ENCODE data around the gene METTL16.

METTL16 gene

GRCh38 chr17:2369551-2370210 lies 142.0 kb downstream of the METTL16 start:
- no peaks in the 10 kb centered on the region for H3K9me3 Mint-ChIP-seq
- no peak overlapping the region for H3K4me3 Mint-ChIP-seq
- H3K4me1 Mint-ChIP-seq (ENCODE audit: low read depth): no peaks in the 10 kb centered on the region
- peaks cover 4% of the 10 kb centered on the region for H3K36me3 Mint-ChIP-seq (ENCODE audit: low read depth)
- no peaks in the 10 kb centered on the region for H3K27me3 Mint-ChIP-seq
- H3K27ac Mint-ChIP-seq: no peak overlapping the region

- H3K36me3 Mint-ChIP-seq (ENCODE audit: low read depth): peaks cover 4% of the 10 kb centered on the region
- no peaks in the 10 kb centered on the region for H3K9me3 Mint-ChIP-seq
- no peaks in the 10 kb centered on the region for H3K4me1 Mint-ChIP-seq (ENCODE audit: low read depth)
- H3K4me3 Mint-ChIP-seq: no peak overlapping the region
- H3K27ac Mint-ChIP-seq: no peak overlapping the region
- H3K27me3 Mint-ChIP-seq: no peaks in the 10 kb centered on the region
Observed at GRCh38 chr17:2369039-2369438, 142.6 kb downstream of the METTL16 start.

DNA sequence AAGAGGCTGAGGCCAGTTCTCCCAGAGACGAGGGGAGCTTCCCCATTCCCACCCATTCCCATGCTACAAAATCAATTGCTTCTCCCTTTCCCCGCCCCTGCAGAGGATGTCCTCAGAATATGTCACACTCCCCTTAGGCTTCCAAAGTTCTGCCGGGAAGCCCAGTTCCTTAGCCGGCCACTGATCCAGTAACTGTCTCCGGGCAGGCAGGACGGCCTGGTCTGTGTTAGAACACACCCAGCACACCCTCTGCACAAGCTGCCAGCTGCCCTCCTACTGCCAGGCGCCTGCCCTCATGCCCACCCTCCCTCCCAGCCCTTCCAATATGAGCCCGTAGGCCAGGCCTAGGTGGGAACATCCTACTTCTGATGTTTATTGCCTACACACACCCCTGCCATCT lies 143.3 kb downstream of the METTL16 start:
- H3K27me3 Mint-ChIP-seq: no peaks in the 10 kb centered on the region
- H3K27ac Mint-ChIP-seq: no peak overlapping the region
- peaks cover 4% of the 10 kb centered on the region for H3K36me3 Mint-ChIP-seq (ENCODE audit: low read depth)
- H3K9me3 Mint-ChIP-seq: no peaks in the 10 kb centered on the region
- H3K4me3 Mint-ChIP-seq: no peak overlapping the region
- H3K4me1 Mint-ChIP-seq (ENCODE audit: low read depth): no peaks in the 10 kb centered on the region

DNA sequence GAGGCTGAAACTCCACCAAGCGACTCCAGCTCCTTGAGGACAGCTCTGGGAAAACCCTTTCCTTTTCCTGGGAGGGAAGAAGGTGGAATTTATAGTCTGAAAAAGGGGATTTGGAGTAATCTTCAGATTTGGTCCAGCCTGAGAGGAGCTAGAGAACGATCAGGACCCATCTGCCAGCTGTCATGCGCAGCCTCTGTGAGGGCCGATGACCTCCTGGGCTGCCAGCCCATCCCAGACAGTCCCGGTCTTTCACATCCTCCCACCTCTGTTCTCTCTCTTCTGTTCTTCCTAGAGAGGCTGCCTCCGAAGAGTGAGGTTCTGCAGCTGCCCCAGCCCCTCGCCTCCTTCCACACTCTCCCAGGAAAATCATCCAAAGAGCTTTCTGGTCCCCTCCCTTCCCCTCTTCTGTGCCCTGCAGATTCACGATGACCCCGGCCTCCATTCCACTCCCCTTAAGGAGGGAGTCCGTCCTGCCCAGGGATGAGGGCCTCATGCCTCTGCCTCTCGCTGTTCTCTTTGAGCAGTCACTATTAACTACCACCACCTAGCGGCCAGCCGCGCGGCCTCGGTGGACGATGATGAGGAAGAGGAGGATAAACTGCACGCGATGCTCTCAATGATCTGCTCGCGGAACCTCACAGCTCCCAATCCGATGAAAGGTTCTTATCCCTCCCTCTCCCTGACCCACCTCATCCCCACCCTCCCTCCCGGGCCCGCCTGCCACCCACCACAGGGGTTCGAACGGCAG lies 144.8 kb downstream of the METTL16 start:
- no peak overlapping the region for H3K4me3 Mint-ChIP-seq
- no peaks in the 10 kb centered on the region for H3K27me3 Mint-ChIP-seq
- no peak overlapping the region for H3K27ac Mint-ChIP-seq
- no peaks in the 10 kb centered on the region for H3K9me3 Mint-ChIP-seq
- no peaks in the 10 kb centered on the region for H3K4me1 Mint-ChIP-seq (ENCODE audit: low read depth)
- peaks cover 7% of the 10 kb centered on the region for H3K36me3 Mint-ChIP-seq (ENCODE audit: low read depth)

All from stimulated activated naive CD8-positive, alpha-beta T cell treated with anti-CD3 and anti-CD28 coated beads, Interleukin-15, Interleukin-2, amounts not matched to agents 100 ng/mL and 50 ng/mL, for 24 hours (primary cell).